Measurements from ENCODE around the gene GPAM.

Gene GPAM

GRCh38 chr10:112184379-112184778 is 814 bp upstream of the GPAM start:
- in situ Hi-C loops (cut with HindIII; ENCODE audit: low sequenced_read_pairs), result no loop called here

GRCh38 chr10:112184052-112184371 is 447 bp upstream of the GPAM start:
- in situ Hi-C loops (cut with HindIII; ENCODE audit: low sequenced_read_pairs), result no loop called here

DNA sequence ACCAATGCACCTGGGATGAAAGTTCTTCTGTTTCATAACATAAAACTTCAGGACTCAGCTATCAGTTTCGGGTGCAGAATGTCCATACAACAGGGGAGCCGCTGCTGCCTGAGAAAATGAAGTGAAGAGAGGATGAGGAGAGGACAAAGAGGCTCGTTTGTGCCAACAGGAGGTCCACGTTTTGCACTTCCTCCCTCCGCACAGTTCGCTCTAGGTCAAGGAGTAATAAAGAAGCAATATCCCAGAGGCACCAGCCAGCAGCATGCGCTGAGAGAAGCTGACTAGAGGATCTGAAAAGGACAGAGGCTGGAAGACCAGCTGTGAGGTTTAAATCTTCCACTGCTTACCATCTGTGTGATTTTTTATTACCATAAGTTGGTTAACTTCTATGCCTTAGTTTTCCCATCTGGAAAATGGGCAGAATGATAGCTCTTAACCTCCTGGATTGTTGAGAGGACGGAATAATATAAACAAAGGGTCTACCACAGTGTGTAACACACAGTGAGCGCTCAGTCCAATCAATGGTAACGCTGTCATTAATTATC is 709 bp downstream of the GPAM start:
- in situ Hi-C loops (cut with HindIII; ENCODE audit: low sequenced_read_pairs), result no loop called here

- in situ Hi-C loops (cut with HindIII; ENCODE audit: low sequenced_read_pairs), result no loop called here
These were observed 6.3 kb downstream of the GPAM start for GRCh38 chr10:112177247-112177646.

DNA sequence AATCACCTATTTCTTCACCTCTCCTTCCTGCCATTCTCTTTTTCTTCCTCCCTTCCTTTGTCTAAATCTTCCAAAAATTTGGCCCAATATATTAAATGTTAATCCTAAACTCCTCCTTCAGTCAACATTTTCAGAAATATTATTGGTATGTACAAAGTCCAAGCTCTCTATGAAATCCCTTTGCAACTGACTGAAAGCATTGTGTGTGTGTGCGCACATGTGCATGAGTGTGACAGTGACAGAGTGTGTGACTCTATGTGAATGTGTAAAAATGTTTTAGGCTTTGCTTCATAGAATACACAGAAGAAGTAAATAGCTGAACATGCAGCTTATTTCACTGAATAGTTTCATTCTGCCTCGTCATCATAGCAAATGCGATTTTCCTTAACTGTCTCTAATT is 7.0 kb downstream of the GPAM start:
- in situ Hi-C loops (cut with HindIII; ENCODE audit: low sequenced_read_pairs), result no loop called here

GRCh38 chr10:112175409-112175808 is 8.2 kb downstream of the GPAM start:
- in situ Hi-C loops (cut with HindIII; ENCODE audit: low sequenced_read_pairs), result no loop called here

DNA sequence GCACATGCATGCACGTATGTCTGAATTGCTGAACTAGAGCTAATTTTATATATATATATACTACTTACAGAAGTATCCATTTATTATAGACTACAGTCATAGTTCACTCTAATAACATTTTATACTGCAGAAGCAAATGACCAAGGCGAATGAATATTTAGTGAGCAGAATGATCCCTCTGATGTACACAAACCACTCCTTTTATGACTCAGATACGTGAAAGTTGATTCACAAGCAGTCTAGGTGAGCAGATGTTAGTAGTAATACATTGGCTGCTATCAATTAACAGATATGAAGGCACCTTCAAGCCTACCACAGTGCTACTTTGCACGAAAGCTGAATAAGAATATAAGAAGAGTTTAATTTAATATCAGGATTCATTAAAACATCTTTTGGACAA is 10.4 kb downstream of the GPAM start:
- in situ Hi-C loops (cut with HindIII; ENCODE audit: low sequenced_read_pairs), result loop anchor here (25.0 kb wide), 1 partner anchor 139 kb away; no protein-coding TSS in a partner anchor

- in situ Hi-C loops (cut with HindIII; ENCODE audit: low sequenced_read_pairs), result loop anchor here (25.0 kb wide), 1 partner anchor 144 kb away; no protein-coding TSS in a partner anchor
These were observed 14.8 kb downstream of the GPAM start for GRCh38 chr10:112168733-112169132.

DNA sequence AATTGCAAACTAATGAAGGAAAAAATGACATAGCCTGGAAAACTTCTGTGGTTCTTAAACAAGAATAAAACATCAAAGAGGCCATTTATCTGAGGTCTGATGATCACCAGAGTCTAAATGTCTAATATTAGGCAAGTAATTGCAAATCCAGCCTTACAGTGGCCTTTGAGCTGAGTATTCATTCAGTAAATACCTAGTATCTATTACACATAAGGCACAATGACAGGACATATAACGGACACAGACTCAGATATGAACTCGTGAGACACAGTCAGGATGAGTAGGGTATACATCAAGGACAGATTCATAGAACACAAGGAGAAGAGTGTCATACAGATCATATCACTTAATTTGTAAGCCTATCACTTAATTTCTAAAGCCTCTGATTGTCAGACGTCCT is 16.8 kb downstream of the GPAM start:
- in situ Hi-C loops (cut with HindIII; ENCODE audit: low sequenced_read_pairs), result loop anchor here (25.0 kb wide), 1 partner anchor 146 kb away; no protein-coding TSS in a partner anchor

GRCh38 chr10:112161757-112162518 is 21.6 kb downstream of the GPAM start:
- in situ Hi-C loops (cut with HindIII; ENCODE audit: low sequenced_read_pairs), result loop anchor here (25.0 kb wide), 1 partner anchor 150 kb away; no protein-coding TSS in a partner anchor

DNA sequence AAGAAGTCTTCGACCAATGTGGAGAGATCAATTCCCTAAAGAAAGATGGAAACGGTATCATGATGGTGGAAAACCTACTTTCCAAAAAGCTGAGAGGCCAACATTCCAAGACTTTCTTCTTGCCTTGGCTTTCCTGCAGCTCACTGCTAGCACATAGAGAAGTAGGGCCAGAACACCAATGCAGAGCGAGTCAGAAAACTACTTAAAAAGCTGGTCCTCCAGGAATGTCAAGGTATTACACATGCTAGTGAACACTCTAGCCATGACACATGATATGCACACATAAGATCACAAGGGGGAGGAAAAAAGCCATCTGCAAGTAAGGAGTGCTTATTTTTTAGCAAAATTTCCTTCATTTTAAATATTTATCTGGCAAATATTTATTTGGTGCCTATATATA is 22.7 kb downstream of the GPAM start:
- in situ Hi-C loops (cut with HindIII; ENCODE audit: low sequenced_read_pairs), result loop anchor here (25.0 kb wide), 1 partner anchor 151 kb away; no protein-coding TSS in a partner anchor

- in situ Hi-C loops (cut with HindIII; ENCODE audit: low sequenced_read_pairs), result loop anchor here (25.0 kb wide), 1 partner anchor 153 kb away; no protein-coding TSS in a partner anchor
These were observed 24.1 kb downstream of the GPAM start for GRCh38 chr10:112159469-112159868.

- in situ Hi-C loops (cut with HindIII; ENCODE audit: low sequenced_read_pairs), result loop anchor here (25.0 kb wide), 1 partner anchor 161 kb away; no protein-coding TSS in a partner anchor
These were observed 32.0 kb downstream of the GPAM start for GRCh38 chr10:112151524-112152039.

GRCh38 chr10:112148331-112148730 is 35.2 kb downstream of the GPAM start:
- in situ Hi-C loops (cut with HindIII; ENCODE audit: low sequenced_read_pairs), result loop anchor here (25.0 kb wide), 1 partner anchor 289 kb away; the partner anchor contains the start of genes VTI1A and ZDHHC6

- in situ Hi-C loops (cut with HindIII; ENCODE audit: low sequenced_read_pairs), result loop anchor here (25.0 kb wide), 1 partner anchor 291 kb away; the partner anchor contains the start of genes VTI1A and ZDHHC6
These were observed 36.8 kb downstream of the GPAM start for GRCh38 chr10:112146799-112147198.

- in situ Hi-C loops (cut with HindIII; ENCODE audit: low sequenced_read_pairs), result loop anchor here (25.0 kb wide), 1 partner anchor 292 kb away; the partner anchor contains the start of genes VTI1A and ZDHHC6
These were observed 38.3 kb downstream of the GPAM start for GRCh38 chr10:112145263-112145662.

DNA sequence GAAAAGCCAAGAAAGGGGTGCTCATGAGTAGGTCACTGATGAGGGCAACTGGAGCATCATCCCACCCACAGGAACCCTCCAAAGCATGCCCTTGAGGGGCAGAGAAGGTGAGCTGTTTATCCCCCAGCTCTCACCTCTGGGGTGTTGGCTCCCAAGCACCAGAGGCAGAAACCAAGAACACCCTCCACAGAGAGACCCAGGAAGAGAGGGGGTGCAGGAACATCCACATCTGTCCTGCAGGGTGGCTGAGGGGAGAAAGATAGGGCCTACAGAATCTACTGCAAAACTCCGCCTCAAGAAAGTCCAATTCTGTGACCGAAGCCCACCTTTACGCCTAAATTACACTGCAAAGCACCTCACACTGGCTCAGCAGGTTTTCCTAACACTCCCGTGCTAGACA is 40.1 kb downstream of the GPAM start:
- in situ Hi-C loops (cut with HindIII; ENCODE audit: low sequenced_read_pairs), result loop anchor here (25.0 kb wide), 1 partner anchor 294 kb away; the partner anchor contains the start of genes VTI1A and ZDHHC6

DNA sequence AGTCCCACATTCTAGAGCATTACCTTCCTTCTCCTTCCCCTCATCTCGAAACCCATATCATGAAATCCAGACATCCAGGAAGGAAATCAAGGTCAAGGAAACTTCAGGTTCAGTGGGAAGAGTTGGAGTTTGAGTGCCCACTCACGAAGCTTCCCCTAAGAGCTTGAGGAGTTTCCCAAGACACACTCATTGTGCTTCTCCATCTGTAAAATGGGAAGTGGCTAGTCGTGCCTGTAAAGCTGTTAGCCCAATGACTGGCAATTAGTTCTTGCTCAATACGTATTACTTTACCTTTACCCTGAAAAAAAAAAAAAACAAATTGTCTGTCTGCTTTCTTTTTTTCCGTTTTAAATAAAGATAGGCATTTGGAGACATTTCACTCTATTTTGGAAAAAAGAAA is 42.3 kb downstream of the GPAM start:
- in situ Hi-C loops (cut with HindIII; ENCODE audit: low sequenced_read_pairs), result loop anchor here (25.0 kb wide), 1 partner anchor 296 kb away; the partner anchor contains the start of genes VTI1A and ZDHHC6

GRCh38 chr10:112140110-112140970 is 43.2 kb downstream of the GPAM start:
- in situ Hi-C loops (cut with HindIII; ENCODE audit: low sequenced_read_pairs), result loop anchor here (25.0 kb wide), 1 partner anchor 297 kb away; the partner anchor contains the start of genes VTI1A and ZDHHC6

GRCh38 chr10:112139176-112139575 is 44.4 kb downstream of the GPAM start:
- in situ Hi-C loops (cut with HindIII; ENCODE audit: low sequenced_read_pairs), result loop anchor here (25.0 kb wide), 1 partner anchor 298 kb away; the partner anchor contains the start of genes VTI1A and ZDHHC6

Data from DLD1 (cell line).